HCT116 (cell line): Measurements from ENCODE around the gene ZSCAN4. TPM values are rescaled to one million over a fixed set of nuclear protein-coding genes. Genes with fewer than 3 reads are reported as not detected.

ENCODE experiments used
- ATAC-seq: fragments of 200-7000 bp; cut with Tn5 transposase; 2 replicates; pipeline ENCODE4 v1.9.1; 2020; ENCODE audit warnings: mild to moderate bottlenecking, moderate library complexity
- BruUV-seq: library from RNA; stranded (reverse); fragments of 400-500 nt; replicated peaks from 2 replicates; lab custom pipeline; 2021; lab: Mats Ljungman, UMichigan
- CTCF ChIA-PET: fragments of 300-600 bp; sonication (Branson Sonifier 250); formaldehyde crosslinking; loops from one replicate; lab custom pipeline; 2021; ENCODE audit warnings: antibody characterized with exemption; lab: Charles Lee
- POLR2A ChIA-PET: fragments of 300-600, 350-600 bp; sonication (Branson Sonifier 250); formaldehyde crosslinking; loops from one replicate; lab custom pipeline; 2021; ENCODE audit warnings: antibody characterized with exemption; lab: Charles Lee
- RAD21 ChIA-PET, 2 experiments: fragments of 300-600 bp; sonication (Branson Sonifier 250); formaldehyde crosslinking; loops; one replicate each; lab custom pipeline; 2023; ENCODE audit warnings: low total read pairs in 2 of 2; ENCODE audit not compliant: uncharacterized antibody in 2 of 2, unreplicated experiment in 2 of 2, low non-redundant PET in 1 of 2; lab: Charles Lee
- DNase-seq: peaks from one replicate; pipeline ENCODE4 v3.0.0-alpha.2; 2010; ENCODE audit warnings: low read depth, low spot score
- H2AFZ ChIP-seq: fragments of 200-600 bp; shearing (Covaris generic), sonication (generic); 2 replicates; pipeline ENCODE4 v1.6.1; 2017; ENCODE audit warnings: low read depth, mixed run types, mixed read lengths, antibody characterized with exemption, low read length; ENCODE audit not compliant: poor library complexity, severe bottlenecking
- H3K27ac ChIP-seq: 2 replicates; pipeline ENCODE4 v1.5.1; 2012; ENCODE audit warnings: low read depth, low read length
- H3K27me3 ChIP-seq: fragments of 200-600 bp; sonication (generic); 2 replicates; pipeline ENCODE4 v1.6.1; 2016; ENCODE audit warnings: mixed run types, low read length, mixed read lengths; ENCODE audit not compliant: insufficient read depth
- H3K36me3 ChIP-seq, 2 experiments: fragments of 200-500 bp in 1 of 2; fragments of 200-600 bp in 1 of 2; sonication (Bioruptor generic) in 1 of 2; sonication (generic) in 1 of 2; 2 replicates each; pipeline versions ENCODE4 v1.5.1 to v1.6.1; 2014 to 2016; ENCODE audit warnings: low read length in 2 of 2, inconsistent platforms in 1 of 2, mixed read lengths in 1 of 2, mixed run types in 1 of 2; ENCODE audit not compliant: insufficient read depth in 2 of 2, control insufficient read depth in 1 of 2
- H3K4me1 ChIP-seq, 2 experiments: fragments of 200-600 bp in 1 of 2; sonication (generic) in 1 of 2; 2 replicates each; pipeline versions ENCODE4 v1.5.1 to v1.6.1; 2012 to 2017; ENCODE audit warnings: low read length in 2 of 2, inconsistent platforms in 1 of 2, mild to moderate bottlenecking in 1 of 2, mixed read lengths in 1 of 2, mixed run types in 1 of 2, moderate library complexity in 1 of 2; ENCODE audit not compliant: insufficient read depth in 2 of 2, control insufficient read depth in 1 of 2
- H3K4me2 ChIP-seq: fragments of 200-600 bp; sonication (generic); 2 replicates; pipeline ENCODE4 v1.6.1; 2017; ENCODE audit warnings: mixed run types, low read length, mixed read lengths
- H3K4me3 ChIP-seq, 2 experiments: fragments of 200-600 bp in 1 of 2; sonication (generic) in 1 of 2; replicated peaks in 1 of 2; 2 replicates each; pipeline ENCODE4 v1.5.1; 2011 to 2016; ENCODE audit warnings: low read length in 2 of 2, control low read depth in 1 of 2, low read depth in 1 of 2, mild to moderate bottlenecking in 1 of 2, mixed read lengths in 1 of 2, mixed run types in 1 of 2
- H3K79me2 ChIP-seq: fragments of 200-600 bp; sonication (generic); 2 replicates; pipeline ENCODE4 v1.6.1; 2017; ENCODE audit warnings: mild to moderate bottlenecking, mixed run types, low read length, moderate library complexity, mixed read lengths; ENCODE audit not compliant: insufficient read depth
- H3K9ac ChIP-seq: fragments of 200-600 bp; sonication (generic); 2 replicates; pipeline ENCODE4 v1.6.1; 2016; ENCODE audit warnings: low read length, mixed read lengths
- H3K9me2 ChIP-seq: fragments of 200-600 bp; sonication (generic), shearing (Covaris generic); 2 replicates; pipeline ENCODE4 v1.6.1; 2017; ENCODE audit warnings: mixed run types, mild to moderate bottlenecking, moderate library complexity; ENCODE audit not compliant: insufficient read depth
- H3K9me3 ChIP-seq, 2 experiments: fragments of 200-500 bp in 1 of 2; fragments of 200-600 bp in 1 of 2; sonication (Bioruptor generic) in 1 of 2; sonication (generic) in 1 of 2; 2 replicates each; pipeline ENCODE4 v1.6.1; 2014 to 2017; ENCODE audit warnings: low read length in 2 of 2, mixed read lengths in 2 of 2, inconsistent platforms in 1 of 2, low read depth in 1 of 2, mild to moderate bottlenecking in 1 of 2, mixed run types in 1 of 2, moderate library complexity in 1 of 2; ENCODE audit not compliant: control insufficient read depth in 1 of 2, insufficient read depth in 1 of 2
- H4K20me1 ChIP-seq: fragments of 200-600 bp; sonication (generic), shearing (Covaris generic); 2 replicates; pipeline ENCODE4 v1.6.1; 2017; ENCODE audit warnings: mixed run types, mild to moderate bottlenecking, moderate library complexity; ENCODE audit not compliant: insufficient read depth
- ELF1 ChIP-seq: IDR thresholded peaks from 2 replicates; pipeline ENCODE4 v1.6.1; 2012; ENCODE audit warnings: low read depth, borderline replicate concordance
- JUND ChIP-seq: IDR thresholded peaks from 2 replicates; pipeline ENCODE4 v1.6.1; 2012
- POLR2A ChIP-seq: IDR thresholded peaks from 2 replicates; pipeline ENCODE4 v1.7.0; 2011; ENCODE audit warnings: borderline replicate concordance; ENCODE audit not compliant: insufficient read depth, insufficient read length; ENCODE audit errors: extremely low read depth
- REST ChIP-seq: IDR thresholded peaks from 2 replicates; pipeline ENCODE4 v1.6.1; 2012; ENCODE audit warnings: low read depth
- SRF ChIP-seq: IDR thresholded peaks from 2 replicates; pipeline ENCODE4 v1.6.1; 2012; ENCODE audit warnings: low read depth
- TCF7L2 ChIP-seq: IDR thresholded peaks from 2 replicates; pipeline ENCODE4 v1.7.0; 2011; ENCODE audit warnings: borderline replicate concordance, inconsistent platforms; ENCODE audit not compliant: insufficient read depth, insufficient read length; ENCODE audit errors: extremely low read depth
- intact Hi-C: fragments of 100-400 bp; cut with micrococcal nuclease; formaldehyde crosslinking; loops from 2 replicates; pipeline ENCODE4 v1.10.0; 2022
- total RNA-seq: library from RNA; stranded (reverse); gene quantifications from one replicate; pipeline ENCODE4 v1.2.1, GENCODE V29; 2021; ENCODE audit not compliant: unreplicated experiment
- TF ChIP-seq, protein P1 (sequence below): IDR thresholded peaks from 2 replicates; pipeline ENCODE4 v1.6.1; 2012
- TF ChIP-seq, protein P2 (sequence below): IDR thresholded peaks from 2 replicates; pipeline ENCODE4 v1.6.1; 2011; ENCODE audit warnings: mild to moderate bottlenecking, low read length, moderate library complexity; ENCODE audit not compliant: insufficient replicate concordance; ENCODE audit errors: extremely low read depth
- TF ChIP-seq, protein P3 (sequence below), 3 experiments: fragments of 200-600 bp in 1 of 3; sonication (generic) in 1 of 3; IDR thresholded peaks in 2 of 3; conservative IDR thresholded peaks in 1 of 3; 2 replicates each; pipeline ENCODE4 v1.5.1; 2012 to 2017; ENCODE audit warnings: low read depth in 2 of 3, low read length in 2 of 3, antibody characterized with exemption in 1 of 3, borderline replicate concordance in 1 of 3, control low read depth in 1 of 3, mild to moderate bottlenecking in 1 of 3, mixed read lengths in 1 of 3, mixed run types in 1 of 3, moderate library complexity in 1 of 3; ENCODE audit not compliant: insufficient read depth in 1 of 3

The ZSCAN4 gene
- total RNA-seq, 1 experiment from 2014 or later: not detected

GRCh38 chr19:57633832-57634131 lies 35.0 kb upstream of the ZSCAN4 start:
- no peak for TF ChIP-seq REST
- TF ChIP-seq, protein P1, sequence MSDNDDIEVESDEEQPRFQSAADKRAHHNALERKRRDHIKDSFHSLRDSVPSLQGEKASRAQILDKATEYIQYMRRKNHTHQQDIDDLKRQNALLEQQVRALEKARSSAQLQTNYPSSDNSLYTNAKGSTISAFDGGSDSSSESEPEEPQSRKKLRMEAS: no peak
- TF ChIP-seq ELF1: no peak
- TF ChIP-seq, protein P2, sequence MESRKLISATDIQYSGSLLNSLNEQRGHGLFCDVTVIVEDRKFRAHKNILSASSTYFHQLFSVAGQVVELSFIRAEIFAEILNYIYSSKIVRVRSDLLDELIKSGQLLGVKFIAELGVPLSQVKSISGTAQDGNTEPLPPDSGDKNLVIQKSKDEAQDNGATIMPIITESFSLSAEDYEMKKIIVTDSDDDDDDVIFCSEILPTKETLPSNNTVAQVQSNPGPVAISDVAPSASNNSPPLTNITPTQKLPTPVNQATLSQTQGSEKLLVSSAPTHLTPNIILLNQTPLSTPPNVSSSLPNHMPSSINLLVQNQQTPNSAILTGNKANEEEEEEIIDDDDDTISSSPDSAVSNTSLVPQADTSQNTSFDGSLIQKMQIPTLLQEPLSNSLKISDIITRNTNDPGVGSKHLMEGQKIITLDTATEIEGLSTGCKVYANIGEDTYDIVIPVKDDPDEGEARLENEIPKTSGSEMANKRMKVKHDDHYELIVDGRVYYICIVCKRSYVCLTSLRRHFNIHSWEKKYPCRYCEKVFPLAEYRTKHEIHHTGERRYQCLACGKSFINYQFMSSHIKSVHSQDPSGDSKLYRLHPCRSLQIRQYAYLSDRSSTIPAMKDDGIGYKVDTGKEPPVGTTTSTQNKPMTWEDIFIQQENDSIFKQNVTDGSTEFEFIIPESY: no peak
- no peak for TF ChIP-seq JUND
- TF ChIP-seq TCF7L2: no peak
- no peak for TF ChIP-seq POLR2A
- TF ChIP-seq SRF: no peak
- TF ChIP-seq, protein P3, sequence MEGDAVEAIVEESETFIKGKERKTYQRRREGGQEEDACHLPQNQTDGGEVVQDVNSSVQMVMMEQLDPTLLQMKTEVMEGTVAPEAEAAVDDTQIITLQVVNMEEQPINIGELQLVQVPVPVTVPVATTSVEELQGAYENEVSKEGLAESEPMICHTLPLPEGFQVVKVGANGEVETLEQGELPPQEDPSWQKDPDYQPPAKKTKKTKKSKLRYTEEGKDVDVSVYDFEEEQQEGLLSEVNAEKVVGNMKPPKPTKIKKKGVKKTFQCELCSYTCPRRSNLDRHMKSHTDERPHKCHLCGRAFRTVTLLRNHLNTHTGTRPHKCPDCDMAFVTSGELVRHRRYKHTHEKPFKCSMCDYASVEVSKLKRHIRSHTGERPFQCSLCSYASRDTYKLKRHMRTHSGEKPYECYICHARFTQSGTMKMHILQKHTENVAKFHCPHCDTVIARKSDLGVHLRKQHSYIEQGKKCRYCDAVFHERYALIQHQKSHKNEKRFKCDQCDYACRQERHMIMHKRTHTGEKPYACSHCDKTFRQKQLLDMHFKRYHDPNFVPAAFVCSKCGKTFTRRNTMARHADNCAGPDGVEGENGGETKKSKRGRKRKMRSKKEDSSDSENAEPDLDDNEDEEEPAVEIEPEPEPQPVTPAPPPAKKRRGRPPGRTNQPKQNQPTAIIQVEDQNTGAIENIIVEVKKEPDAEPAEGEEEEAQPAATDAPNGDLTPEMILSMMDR (IDR thresholded peaks at IDR 0.05 in 2 of 3, conservative IDR thresholded peaks at IDR 0.05 in 1 of 3; ENCODE audit: borderline replicate concordance in 1 of 3, insufficient read depth in 1 of 3, low read depth in 2 of 3, low read length in 2 of 3): no peak
- DNase-seq: no peak
- H3K4me2 ChIP-seq: peak overlapping the region; percentile 90
- no TSS peak for BruUV-seq
- ChIA-PET RAD21 (no interaction called here), CTCF (no interaction called here), POLR2A (no interaction called here)
- no peaks in the 10 kb centered on the region for H3K9me2 ChIP-seq
- intact Hi-C loops: loop anchor here (2.0 to 10.0 kb wide), 2 partner anchors 47 to 281 kb away; partner anchors contain the start of genes ZNF417 and ZNF551
- H3K36me3 ChIP-seq: no peaks in the 10 kb centered on the region; a peak in 1 of 4 replicates
- peaks cover 12 to 18% of the 10 kb centered on the region in 2 experiments; a peak in 2 of 4 replicates for H3K9me3 ChIP-seq
- 0 out of 2 replicates have a peak overlapping the region, but pooled peaks have one; percentile 49 for H3K9ac ChIP-seq
- H3K27ac ChIP-seq: no peak overlapping the region
- H3K4me3 ChIP-seq: peak overlapping the region; percentile 76 to 79
- no peaks in the 10 kb centered on the region for H3K79me2 ChIP-seq
- no peak overlapping the region for H2AFZ ChIP-seq
- H3K4me1 ChIP-seq: peaks cover 3 to 7% of the 10 kb centered on the region in 2 experiments; a peak in 2 of 4 replicates
- ATAC-seq: no peak
- no peaks in the 10 kb centered on the region for H3K27me3 ChIP-seq
- no peaks in the 10 kb centered on the region for H4K20me1 ChIP-seq
